Left renal pelvis (tissue), 4 donors: ENCODE measurements around the gene CKS1B. TPM values are rescaled to one million over a fixed set of nuclear protein-coding genes. Genes with fewer than 3 reads are reported as not detected.
"Not testable (repeated sequence)": the region's sequence is repeated elsewhere in the genome, so short reads cannot be mapped to it uniquely, and the experiment has no call there.

Source experiments
- DNase-seq, 4 donors: peaks; one replicate each; pipeline ENCODE4 v3.0.0-alpha.2; 2013; ENCODE audit warnings: low read depth in 4 of 4, low spot score in 3 of 4
- polyA plus RNA-seq, 4 donors: library from polyadenylated mRNA; unstranded; fragments of 120-200 nt; gene quantifications; one replicate each; pipeline ENCODE4 v1.2.1, GENCODE V29; 2013; ENCODE audit not compliant: insufficient read length in 4 of 4

Gene CKS1B
- polyA plus RNA-seq, 4 donors = 89.2 to 104 (median 94.2) TPM

DNA sequence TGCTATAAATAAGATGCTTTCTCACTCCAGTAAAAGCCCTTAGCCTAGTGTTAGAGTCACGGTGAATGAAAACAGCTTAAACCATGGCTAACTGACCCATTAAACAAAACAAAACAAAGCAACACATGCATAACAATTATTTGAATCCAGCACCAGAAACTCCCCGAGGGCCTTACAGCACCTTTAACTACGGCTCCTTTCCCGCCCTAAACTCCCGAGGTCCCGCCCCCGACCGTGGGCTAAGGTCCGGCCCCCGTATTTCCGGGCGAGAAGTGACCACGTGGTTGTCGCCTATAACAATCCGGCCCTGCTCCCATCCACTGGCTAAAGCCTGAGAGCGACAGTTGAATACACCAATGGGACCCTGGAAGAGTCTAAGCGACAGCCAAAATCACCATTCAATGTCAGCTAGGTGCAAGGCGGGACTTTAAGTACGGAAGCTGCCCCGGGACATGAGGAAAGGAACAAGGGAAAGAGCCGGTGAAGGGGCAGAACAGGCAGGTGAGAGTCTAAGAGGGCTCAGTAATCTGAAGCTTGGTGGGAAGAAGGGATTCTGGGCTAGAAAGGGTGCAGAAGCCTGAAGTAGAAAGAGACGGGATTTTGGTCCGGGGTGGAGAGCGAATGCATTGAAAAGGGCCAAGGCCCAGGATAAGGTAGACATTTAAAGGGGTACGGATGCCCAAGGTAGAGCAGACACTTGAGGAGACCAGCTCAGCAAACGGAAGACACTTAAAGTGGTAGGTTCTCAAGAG lies 8.6 kb downstream of the CKS1B start, which contains the start of gene FLAD1:
FLAD1 (plus strand) TSS at position 448 of the 752 bp plus-strand sequence. CDS start 351 bp downstream, outside the sequence.
- peak; percentile 98 to 100 (median 99) for DNase-seq

DNA sequence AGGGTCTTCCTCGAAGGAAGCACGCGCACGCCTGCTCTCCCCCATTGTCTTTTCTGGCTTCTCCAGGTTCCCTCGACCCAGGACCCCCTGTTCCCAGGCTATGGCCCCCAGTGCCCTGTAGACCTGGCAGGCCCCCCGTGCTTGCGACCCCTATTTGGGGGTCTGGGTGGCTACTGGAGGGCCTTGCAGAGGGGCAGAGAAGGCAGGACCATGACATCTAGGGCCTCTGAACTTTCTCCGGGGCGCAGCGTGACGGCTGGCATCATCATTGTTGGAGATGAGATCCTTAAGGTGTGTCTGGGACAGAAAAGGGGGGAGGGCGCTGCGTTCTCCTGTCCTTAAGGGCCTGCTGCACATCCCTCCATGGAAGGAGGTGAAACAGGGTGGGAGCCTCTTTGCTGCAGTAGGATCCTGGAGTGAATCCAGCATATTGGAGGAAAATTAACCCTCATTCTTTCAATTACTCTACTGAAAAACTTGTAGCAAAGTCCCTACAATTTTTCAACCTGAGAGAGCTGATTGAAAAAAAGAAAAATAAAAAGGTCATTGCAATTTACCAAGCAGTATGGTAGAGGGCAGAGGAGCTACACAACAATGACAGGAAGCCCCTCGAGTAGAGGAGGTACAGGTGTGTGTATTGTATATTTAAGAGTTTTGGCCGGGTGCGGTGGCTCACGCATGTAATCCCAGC lies 9.4 kb downstream of the CKS1B start:
- DNase-seq = no peak

DNA sequence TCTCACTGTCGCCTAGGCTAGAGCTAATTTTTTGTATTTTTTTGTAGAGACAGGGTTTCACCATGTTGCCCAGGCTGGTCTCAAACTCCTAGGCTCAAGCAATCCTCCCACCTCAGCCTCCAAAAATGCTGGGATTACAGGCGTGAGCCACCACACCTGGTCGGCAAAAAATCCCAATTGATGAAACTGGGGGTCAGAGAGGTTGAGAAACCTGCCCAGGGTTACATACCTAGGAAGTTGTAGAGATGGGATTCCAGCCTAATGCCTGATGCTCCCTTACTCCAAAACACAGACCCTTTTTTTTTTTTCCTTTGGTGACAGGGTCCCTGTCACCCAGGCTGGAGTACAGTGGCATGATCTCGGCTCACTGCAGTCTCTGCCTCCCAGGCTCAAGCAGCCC lies 12.3 kb downstream of the CKS1B start:
- DNase-seq = not testable (repeated sequence)

DNA sequence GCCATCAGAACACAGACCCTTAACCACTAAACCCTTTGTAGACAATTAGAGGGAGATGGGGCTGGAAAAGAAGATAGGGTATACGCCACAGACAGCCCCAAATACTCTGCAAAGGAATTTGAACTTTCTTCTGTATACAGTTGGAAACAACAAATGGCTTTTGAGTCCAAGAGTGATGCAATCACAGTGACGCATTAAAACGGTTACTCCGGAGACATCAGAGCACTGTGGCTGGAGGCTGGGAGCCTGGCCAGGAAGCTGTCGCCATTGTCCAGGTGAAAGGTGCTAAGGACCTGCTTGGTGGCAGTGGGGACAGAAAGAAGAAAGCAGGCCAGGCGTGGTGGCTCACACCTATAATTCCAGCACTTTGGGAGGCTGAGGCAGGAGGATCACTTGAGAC lies 12.8 kb downstream of the CKS1B start:
- DNase-seq = no peak

DNA sequence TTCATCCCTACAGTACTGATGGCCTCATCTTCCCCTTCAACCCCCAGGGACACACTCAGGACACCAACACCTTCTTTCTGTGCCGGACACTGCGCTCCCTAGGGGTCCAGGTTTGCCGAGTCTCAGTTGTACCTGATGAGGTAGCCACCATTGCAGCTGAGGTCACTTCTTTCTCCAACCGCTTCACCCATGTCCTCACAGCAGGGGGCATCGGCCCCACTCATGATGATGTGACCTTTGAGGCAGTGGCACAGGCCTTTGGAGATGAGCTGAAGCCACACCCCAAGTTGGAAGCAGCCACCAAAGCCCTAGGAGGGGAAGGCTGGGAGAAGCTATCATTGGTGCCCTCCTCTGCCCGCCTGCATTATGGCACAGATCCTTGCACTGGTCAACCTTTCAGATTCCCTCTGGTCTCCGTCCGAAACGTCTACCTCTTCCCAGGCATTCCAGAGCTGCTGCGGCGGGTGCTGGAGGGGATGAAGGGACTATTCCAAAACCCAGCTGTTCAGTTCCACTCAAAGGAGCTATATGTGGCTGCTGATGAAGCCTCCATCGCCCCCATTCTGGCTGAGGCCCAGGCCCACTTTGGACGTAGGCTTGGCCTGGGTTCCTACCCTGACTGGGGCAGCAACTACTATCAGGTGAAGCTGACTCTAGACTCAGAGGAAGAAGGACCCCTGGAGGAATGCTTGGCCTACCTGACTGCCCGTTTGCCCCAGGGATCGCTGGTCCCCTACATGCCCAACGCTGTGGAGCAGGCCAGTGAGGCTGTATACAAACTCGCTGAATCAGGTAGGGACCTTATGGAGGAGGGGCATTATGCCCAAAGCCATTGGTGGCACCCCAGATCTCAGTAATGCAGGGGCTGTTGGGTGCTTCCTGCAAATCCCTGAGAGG lies 13.8 kb downstream of the CKS1B start:
- DNase-seq = no peak

DNA sequence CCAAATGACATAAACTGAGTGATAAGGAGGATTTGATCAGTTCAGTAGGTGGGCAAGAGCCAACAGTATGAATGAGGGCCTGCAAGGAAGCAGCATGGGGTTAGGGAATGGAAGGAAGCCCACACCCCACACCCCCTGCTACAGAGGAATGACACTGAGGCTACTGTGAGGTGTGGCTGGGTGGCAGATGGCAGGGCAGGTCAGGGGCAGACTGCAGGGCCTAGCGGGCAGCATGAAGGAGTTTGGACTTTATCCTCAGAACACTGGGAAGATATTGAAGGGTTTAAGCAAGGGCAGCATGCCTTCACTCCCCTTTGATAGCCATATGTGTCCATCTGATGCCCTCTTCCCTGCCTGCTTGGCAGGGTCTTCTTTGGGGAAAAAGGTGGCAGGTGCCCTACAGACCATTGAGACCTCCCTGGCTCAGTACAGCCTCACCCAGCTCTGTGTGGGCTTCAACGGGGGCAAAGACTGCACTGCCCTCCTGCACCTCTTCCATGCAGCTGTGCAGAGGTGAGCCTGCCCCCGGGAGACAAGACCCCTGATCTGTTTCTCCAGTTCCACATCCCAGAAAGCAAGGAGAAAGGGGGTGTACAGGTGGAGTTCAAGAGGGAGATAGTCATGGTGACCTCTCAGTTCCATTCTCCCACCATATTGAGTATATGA lies 14.8 kb downstream of the CKS1B start:
- DNase-seq = no peak

DNA sequence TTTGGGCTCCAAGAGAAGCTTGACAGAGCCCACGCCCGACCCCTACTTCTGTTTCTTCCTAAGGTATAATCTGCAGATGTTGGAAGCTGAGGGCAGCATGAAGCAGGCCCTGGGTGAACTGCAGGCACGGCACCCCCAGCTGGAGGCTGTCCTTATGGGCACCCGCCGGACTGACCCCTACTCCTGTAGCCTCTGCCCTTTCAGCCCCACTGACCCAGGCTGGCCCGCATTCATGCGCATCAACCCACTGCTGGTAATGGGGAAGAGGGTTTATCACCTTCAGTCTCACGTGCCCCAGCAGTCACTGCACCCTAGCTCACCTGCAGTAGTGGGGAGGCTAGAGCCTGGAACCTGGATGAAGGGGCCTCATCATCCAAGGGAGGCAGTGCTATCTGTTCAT lies 15.8 kb downstream of the CKS1B start:
- DNase-seq = no peak

DNA sequence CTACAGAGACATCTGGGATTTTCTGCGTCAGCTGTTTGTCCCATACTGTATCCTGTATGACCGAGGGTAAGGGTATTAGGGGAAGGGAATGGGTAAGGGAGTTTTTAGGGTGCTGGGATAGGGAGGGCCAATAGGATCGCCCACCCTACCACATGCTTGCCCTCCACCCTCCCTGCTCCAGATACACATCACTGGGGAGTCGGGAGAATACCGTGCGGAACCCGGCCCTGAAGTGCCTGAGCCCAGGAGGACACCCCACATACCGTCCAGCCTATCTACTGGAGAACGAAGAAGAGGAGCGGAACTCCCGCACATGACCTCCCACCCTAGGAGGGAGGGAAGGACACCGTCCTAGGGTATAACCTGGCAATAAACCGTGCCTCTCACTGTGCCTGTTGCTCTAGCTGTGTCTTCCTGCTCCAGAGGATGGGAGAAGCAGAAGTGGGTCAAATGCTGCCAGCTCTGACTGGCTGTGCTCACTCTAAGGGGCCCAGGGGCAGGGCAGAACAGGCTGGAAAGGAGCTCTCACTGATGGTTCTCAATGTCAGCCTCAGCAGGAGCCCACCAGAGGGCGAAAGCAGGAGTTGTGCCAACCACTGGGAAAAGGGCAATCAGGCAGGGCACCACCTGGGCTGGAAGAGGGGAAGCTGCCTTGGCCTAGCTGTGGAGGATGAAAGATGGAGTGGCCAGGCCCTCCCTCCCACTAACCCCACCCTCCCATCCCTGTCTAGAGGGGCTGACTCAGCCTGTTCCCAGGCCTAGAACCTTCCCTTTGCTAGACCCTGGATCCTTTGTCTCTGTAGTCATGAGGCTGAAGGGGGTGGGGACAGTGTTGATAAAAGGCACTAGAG lies 18.5 kb downstream of the CKS1B start:
- no peak for DNase-seq

DNA sequence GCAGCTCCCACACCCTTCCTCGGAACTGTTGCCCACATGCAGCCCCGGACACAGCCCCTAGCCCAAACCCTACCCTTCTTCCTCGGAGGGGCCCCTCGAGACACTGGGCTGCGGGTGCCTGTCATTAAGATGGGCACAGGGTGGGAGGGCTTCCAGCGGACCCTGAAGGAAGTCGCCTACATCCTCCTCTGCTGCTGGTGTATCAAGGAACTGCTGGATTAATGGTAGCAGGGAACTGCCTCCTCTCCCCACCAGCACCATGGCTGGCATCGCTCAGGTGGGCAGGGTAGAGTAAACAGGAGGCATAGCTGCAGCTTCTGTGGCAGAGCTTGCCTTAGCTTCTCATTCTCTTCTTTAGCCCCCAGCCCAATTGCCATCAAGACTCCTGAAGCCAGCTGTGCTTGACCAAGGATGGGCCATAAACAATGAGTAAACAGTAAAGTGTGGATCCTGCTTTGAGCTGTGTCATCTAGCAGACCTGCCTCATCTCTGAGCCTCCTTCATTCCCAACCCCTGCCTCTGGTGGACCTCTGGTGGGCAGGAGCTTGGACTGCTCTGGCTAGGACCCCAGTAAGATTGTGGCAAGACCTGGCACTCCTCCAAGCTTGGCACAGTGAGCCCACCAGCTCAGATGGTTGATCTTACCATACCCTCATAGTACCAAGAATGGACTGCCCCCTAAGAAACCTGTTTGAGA lies 19.2 kb downstream of the CKS1B start, which contains the start of gene LENEP:
LENEP (plus strand) TSS at position 15 of the 697 bp plus-strand sequence; CDS start at position 37, 22 bp downstream.
- no peak for DNase-seq

DNA sequence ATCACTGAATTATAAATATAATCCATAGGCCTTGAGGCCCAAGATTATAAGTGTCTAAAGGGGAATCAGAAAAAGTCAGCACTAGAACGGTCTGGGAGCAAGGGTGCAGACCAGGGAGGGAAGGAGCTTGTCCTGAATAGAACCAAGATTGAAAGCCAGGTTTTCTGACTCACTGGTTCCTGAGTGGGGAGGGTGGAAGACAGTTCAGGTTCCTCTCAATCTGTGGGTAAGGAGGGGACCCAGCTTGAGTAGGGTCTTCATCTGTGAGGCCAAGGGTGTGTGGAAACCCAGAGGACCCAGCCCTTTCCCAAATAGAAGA lies 19.7 kb downstream of the CKS1B start:
- DNase-seq = no peak

DNA sequence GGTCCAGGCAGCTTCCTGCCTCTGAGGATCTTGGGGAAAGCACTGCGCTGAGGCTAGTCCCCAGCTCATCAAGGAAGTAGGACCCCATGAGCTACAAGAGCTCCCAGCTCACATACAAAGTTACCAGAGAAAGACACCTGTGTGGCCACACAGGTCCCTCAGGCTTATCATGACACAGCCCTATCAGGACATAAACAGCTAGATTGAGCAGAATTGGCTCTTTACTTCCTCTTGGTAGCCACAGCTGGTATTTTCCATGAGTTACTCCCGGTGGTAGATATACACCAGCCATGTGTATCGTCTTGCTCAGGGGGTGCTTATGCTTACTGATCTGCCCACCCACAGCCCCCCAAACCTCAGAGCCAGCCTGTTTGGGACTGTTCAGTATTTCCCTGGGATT lies 20.1 kb downstream of the CKS1B start:
- DNase-seq = no peak

DNA sequence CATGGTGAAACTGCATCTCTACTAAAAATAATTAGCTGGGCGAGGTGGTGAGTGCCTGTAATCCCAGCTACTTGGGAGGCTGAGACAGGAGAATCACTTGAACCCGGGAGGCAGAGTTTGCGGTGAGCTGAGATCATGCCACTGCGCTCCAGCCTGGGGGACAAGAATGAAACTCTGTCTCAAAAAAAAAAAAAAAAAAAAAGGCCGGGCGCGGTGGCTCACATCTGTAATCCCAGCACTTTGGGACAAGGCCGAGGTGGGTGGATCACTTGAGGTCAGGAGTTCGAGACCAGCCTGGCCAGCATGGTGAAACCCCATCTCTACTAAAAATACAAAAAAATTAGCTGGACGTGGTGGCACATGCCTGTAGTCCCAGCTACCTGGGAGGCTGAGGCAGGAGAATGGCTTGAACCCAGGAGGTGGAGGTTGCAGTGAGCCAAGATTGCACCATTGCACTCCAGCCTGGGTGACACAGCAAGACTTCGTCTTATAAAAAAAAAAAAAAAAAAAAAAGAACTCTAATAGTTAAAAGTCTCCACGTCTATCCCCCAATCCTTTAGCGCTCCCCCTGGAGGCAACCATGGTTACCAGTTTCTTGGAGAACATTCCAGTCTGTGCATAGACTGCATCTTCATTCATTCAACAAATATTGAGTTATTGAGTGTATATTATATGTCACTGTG lies 21.0 kb downstream of the CKS1B start:
- not testable (repeated sequence) for DNase-seq

DNA sequence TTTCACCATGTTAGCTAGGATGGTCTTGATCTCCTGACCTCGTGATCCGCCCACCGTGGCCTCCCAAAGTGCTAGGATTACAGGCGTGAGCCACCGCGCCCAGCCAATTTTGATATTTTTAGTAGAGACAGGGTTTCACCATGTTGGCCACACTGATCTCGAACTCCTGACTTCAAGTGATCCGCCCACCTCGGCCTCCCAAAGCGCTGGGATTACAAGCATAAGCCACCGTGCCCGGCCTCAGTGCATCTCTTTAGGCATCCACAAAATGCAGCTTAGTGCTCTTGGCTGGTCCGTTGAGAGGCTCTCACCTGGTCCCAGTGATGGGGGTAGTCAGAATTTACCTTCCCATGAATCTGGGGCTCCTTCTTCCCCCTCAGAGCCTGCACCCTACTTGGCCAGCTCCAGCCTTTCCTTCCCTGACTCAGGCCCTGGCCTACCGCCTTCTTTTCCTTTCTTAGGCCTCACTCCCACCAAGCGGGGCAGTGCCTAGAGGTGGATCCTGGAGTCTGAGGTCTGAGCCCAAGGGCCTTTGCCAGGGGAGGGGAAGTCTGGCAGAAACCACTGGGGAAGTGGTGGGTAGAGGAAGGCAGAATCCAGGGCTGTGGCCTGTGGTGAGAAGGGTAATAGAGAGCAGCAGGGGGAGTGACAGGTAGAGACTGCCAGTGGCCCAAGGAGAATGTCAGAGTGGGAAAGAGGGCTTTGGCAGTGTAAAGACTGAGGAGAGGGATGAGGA lies 22.7 kb downstream of the CKS1B start:
- DNase-seq = no peak

DNA sequence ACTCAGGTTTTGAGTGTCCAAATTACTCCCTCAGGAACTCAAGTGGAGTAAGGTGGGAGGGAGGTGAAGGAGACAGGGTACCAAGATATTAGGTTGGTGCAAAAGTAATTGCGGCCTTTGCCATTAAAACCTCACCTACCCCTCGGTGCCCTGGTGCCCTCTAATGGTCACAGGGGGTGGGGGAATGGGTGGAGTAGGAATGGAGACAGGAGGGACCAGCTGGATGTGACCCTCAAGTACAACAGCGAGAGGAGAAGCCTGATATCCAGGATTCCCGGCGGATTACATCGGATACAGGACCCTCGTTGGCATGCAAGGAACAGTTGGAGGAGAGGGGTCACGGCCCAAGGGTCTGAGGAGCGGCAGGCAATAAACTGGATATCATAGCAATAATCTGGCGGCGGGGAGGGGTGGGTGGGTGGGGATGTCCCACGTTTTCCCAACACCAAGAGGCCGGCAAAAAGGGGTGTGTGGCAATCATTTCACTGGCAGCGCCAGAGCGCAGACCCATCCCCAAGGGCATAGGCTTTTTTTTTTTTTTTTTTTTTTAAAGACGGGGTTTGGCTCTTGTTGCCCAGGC lies 23.8 kb downstream of the CKS1B start:
- no peak for DNase-seq

DNA sequence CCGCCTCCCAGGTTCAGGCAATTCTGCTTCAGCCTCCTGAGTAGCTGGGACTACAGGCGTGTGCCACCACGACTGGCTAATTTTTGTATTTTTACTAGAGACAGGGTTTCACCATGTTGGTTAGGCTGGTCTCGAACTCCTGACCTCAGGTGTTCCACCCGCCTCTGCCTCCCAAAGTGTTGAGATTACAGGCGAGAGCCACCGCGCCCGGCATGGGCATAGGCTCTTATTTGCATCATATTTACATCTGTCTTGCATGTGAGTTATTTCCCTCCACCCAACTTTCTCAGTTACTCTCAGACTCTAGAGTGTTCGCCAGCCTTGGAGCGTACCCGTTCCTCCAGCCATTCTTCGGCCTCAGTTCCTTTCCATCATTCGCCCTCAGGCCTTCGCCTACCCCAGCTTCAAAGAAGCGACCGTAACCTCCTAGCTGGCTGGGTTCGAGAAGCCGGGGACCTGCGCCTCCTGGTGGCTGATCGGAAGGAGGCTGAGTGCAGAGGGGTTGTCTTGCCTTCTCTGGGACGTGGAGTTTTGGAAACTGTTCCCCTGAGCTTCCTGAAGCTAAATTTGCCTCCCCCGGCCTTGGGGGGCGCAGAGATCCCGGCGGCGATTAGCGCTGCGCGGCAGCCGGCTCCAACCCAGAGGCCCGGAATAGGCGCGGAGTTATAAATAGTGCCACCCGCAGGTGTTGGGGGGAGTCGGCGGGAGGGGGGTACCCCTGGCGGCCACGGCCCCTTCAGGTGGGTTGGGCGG lies 24.5 kb downstream of the CKS1B start:
- DNase-seq = no peak

DNA sequence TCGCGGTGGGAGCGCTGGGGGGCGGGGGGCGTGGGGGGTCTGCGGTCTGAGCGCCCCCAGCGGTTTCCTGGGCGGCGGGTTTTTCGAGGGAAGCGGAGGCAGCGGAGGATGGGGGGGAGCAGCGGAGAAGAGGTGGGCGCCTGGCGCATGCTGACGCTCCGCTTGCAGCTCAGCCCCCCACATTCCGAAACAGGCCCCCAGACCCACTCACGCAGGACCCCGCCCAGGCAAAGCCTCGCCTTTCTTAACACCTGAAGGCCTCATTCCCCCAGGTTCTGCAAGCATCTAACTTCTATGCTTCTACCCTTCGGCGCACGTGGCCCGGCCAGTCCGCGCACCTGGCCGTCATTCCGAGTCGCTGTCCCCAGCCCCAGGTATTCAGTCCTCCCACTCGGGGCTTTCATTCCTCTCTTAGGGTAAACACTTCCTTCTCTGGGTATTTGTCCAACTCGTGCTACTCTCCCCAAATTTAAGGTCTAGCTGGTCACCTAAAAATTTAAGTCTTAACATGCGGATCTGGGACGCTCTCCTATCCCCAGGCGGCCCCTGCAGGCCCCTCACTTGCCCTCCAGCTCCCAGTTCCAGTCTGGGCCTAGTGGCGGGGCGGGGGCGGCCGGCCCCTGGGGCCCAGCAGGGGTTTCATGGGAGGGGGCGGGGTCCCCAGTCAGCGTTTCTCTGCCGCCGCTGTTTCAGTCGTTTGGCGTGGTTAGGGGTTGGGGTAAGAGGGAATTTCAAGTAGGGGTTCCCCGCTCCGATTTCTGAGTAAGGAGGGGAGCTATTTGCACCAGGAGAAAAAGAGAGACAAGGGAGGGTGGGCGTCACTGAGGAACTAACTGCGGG lies 25.3 kb downstream of the CKS1B start:
- no peak for DNase-seq
